Type B pancreatic cell (in vitro differentiated cells): ENCODE data around the gene VPS26B. TPM values are rescaled to one million over a fixed set of nuclear protein-coding genes. Genes with fewer than 3 reads are reported as not detected.
"Not testable (repeated sequence)": the region's sequence is repeated elsewhere in the genome, so short reads cannot be mapped to it uniquely, and the experiment has no call there.

Experiments
- DNase-seq: peaks from one replicate; pipeline ENCODE4 v3.0.0; 2021; ENCODE audit warnings: mixed read lengths; ENCODE audit not compliant: unreplicated experiment; ENCODE audit errors: extremely low spot score
- H3K27ac Mint-ChIP-seq: 2 replicates; pipeline ENCODE4 v1.8.0; 2021; ENCODE audit warnings: mild to moderate bottlenecking, mixed read lengths
- H3K27me3 Mint-ChIP-seq: 2 replicates; pipeline ENCODE4 v1.8.0; 2021; ENCODE audit warnings: mixed read lengths
- H3K36me3 Mint-ChIP-seq: 2 replicates; pipeline ENCODE4 v1.8.0; 2021; ENCODE audit warnings: mixed read lengths
- H3K4me1 Mint-ChIP-seq: one replicate; pipeline ENCODE4 v1.8.0; 2021; ENCODE audit warnings: mixed read lengths; ENCODE audit not compliant: unreplicated experiment
- H3K4me3 Mint-ChIP-seq: 2 replicates; pipeline ENCODE4 v1.8.0; 2021; ENCODE audit warnings: mild to moderate bottlenecking, mixed read lengths
- H3K9me3 Mint-ChIP-seq: 2 replicates; pipeline ENCODE4 v1.8.0; 2021; ENCODE audit warnings: mixed read lengths
- long read RNA-seq: library from polyadenylated mRNA; unstranded; transcript quantifications from one replicate; pipeline ENCODE4 v2.0.0, GENCODE V29; 2020
- total RNA-seq: library from RNA; stranded (reverse); gene quantifications from 2 replicates; pipeline ENCODE4 v1.2.1, GENCODE V29; 2021; ENCODE audit warnings: low replicate concordance
- TF ChIP-seq, protein P1 (sequence below): fragments of 200-600 bp; sonication (generic); conservative IDR thresholded peaks from 2 replicates; pipeline ENCODE4 v1.5.0; 2021; ENCODE audit warnings: antibody characterized with exemption, mild to moderate bottlenecking

VPS26B gene
- total RNA-seq: 32.5 and 43.6 TPM in 2 replicates
- long read RNA-seq, partial matches to known transcripts: 2 of 15 reads
- long read RNA-seq, other reads (novel, unspliced or antisense): 9 of 15 reads

DNA sequence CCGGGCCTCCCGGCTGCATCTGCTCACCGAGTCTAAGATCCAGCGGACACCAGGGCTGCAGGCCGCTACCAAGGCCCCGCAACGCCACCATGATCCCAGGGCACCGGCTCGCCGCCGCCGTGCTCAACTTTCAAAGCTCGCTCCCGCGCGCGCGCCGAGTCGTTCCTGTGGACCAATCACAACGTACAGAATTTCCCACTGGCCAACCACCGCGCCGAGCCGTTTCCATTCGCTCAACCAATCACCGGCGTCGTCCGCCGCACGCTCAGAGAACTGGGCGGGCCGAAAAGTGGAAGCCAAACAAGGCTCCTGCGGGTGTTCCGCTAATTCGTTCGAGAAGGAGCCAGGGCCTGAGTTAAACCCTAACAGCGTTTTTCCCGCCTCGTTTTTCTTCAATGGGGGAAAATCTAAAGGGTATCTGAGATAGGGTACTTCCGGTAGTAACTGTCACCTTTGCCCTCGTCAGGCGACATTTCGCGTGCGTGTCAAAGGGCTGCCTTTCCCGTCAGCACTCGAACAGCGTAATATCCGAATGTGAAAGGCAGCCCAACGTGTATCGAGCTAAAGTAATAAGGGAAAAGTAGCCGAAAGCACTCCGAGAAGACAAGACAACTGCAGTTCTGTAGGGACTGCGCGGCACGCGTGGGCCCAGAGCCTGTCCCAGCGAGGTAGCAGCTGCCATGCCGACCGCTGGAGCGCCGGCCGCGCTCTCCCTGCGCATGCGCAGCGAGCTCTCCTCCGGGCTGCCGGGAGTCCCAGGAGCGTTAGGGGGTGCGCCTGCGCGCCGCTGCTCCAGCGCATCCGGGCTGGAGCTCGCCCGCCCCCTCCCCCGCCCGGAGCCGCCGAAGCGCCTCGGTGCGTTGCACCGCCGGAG is at the start of gene VPS26B, which contains the start of gene NCAPD3:
TSS of gene VPS26B (plus strand) at position 836 of the 874 bp plus-strand sequence. CDS start 452 bp downstream, outside the sequence.
TSS of gene NCAPD3 (minus strand) at position 132 of the 874 bp plus-strand sequence. CDS start at position 91, 41 bp downstream.
- Mint-ChIP-seq H3K9me3 (no peaks in the 10 kb centered on the region), H3K4me3 (peak within 1 kb of the TSS; percentile 97), H3K27ac (peak within 1 kb of the TSS; percentile 95), H3K27me3 (no peaks in the 10 kb centered on the region), H3K4me1 (peaks cover 28% of the 10 kb centered on the region), H3K36me3 (peaks cover 6% of the 10 kb centered on the region)
- TF ChIP-seq, protein P1, sequence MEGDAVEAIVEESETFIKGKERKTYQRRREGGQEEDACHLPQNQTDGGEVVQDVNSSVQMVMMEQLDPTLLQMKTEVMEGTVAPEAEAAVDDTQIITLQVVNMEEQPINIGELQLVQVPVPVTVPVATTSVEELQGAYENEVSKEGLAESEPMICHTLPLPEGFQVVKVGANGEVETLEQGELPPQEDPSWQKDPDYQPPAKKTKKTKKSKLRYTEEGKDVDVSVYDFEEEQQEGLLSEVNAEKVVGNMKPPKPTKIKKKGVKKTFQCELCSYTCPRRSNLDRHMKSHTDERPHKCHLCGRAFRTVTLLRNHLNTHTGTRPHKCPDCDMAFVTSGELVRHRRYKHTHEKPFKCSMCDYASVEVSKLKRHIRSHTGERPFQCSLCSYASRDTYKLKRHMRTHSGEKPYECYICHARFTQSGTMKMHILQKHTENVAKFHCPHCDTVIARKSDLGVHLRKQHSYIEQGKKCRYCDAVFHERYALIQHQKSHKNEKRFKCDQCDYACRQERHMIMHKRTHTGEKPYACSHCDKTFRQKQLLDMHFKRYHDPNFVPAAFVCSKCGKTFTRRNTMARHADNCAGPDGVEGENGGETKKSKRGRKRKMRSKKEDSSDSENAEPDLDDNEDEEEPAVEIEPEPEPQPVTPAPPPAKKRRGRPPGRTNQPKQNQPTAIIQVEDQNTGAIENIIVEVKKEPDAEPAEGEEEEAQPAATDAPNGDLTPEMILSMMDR: no peak
- DNase-seq: peak; percentile 97

- DNase-seq: no peak
- Mint-ChIP-seq H3K9me3 (no peaks in the 10 kb centered on the region), H3K4me1 (no peaks in the 10 kb centered on the region), H3K4me3 (no peak overlapping the region), H3K27me3 (no peaks in the 10 kb centered on the region), H3K27ac (no peak overlapping the region), H3K36me3 (peaks cover 37% of the 10 kb centered on the region)
- TF ChIP-seq, protein P1: no peak
These were observed 48.2 kb upstream of the VPS26B start for GRCh38 chr11:134176284-134176683.

DNA sequence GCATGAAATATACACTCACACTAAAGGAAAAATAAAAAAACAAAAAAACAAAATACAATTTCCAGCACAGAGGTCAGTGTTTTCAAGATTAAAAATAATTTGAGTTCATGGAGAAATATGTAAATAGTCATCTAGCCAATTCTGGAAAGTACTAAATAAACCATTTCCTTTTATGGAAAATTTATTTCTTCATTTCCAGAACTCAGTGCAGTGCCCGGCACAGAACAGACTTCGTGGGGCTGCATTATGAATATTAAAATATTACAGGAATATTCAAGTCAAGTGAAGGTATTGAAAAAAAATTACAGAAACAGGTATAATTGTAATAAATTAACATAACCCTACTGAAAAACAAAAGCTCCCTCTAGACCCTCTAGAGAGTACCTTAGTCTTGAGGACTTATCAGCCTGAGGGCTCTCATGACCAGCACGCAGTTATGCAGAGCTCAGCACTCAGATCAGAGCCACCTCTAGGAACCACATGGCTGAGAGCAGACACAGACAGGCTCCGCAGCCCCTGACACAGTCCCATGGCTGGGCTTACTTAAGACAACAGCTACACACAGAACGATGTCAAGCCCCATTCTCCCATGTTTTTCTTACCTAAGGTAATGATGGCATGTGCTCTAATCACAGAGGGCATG is 46.3 kb upstream of the VPS26B start:
- Mint-ChIP-seq H3K27me3 (no peaks in the 10 kb centered on the region), H3K27ac (no peak overlapping the region), H3K36me3 (peaks cover 27% of the 10 kb centered on the region), H3K9me3 (no peaks in the 10 kb centered on the region), H3K4me3 (no peak overlapping the region), H3K4me1 (no peaks in the 10 kb centered on the region)
- no peak for DNase-seq
- TF ChIP-seq, protein P1: no peak

DNA sequence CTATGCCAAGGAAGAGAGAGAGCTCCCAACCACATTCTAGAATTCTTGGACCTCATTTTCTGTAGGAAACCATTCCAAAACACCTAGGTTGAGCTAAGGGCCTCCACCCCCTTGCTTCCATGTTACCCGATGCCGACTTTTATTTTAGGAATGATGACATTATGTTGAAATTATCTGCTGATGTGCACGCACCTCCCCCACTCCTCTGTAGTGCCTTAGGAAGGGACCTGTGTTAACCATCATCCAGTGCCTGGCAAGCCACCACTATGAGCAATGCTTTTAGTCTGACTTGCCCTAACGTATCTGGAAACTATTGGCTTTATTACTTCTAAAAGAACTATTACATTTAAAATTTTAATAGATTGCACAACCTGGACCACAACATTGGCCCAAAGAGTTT is 42.8 kb upstream of the VPS26B start:
- Mint-ChIP-seq H3K27ac (no peak overlapping the region), H3K27me3 (no peaks in the 10 kb centered on the region), H3K9me3 (no peaks in the 10 kb centered on the region), H3K36me3 (peaks cover 18% of the 10 kb centered on the region), H3K4me1 (no peaks in the 10 kb centered on the region), H3K4me3 (no peak overlapping the region)
- TF ChIP-seq, protein P1: no peak
- DNase-seq: no peak

GRCh38 chr11:134188092-134188491 is 36.4 kb upstream of the VPS26B start:
- DNase-seq, H3K4me3 Mint-ChIP-seq, H3K27ac Mint-ChIP-seq, H3K4me1 Mint-ChIP-seq, H3K9me3 Mint-ChIP-seq, H3K27me3 Mint-ChIP-seq: not testable (repeated sequence)
- H3K36me3 Mint-ChIP-seq: peaks cover 46% of the 10 kb centered on the region

DNA sequence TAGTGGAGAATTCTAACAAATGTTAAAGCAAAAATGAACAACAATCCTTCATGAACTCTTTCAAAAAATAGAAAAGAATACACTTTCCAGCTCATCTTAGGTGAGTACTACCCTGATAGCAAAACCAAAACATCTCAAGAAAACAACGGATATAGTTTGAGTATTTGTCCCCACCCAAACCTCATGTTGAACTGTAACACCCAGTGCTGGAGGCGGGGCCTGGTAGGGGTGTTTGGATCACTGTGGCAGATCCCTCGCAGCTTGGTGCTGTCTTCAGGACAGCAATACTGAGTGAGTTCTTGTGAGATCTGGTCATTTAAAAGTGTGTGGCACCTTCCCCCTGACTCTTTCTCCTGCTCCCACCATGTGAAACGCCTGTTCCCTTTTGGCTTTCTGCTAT is 27.7 kb upstream of the VPS26B start:
- no peaks in the 10 kb centered on the region for H3K27me3 Mint-ChIP-seq
- TF ChIP-seq, protein P1: no peak
- H3K36me3 Mint-ChIP-seq: peaks cover 35% of the 10 kb centered on the region
- H3K4me1 Mint-ChIP-seq: no peaks in the 10 kb centered on the region
- no peak overlapping the region for H3K4me3 Mint-ChIP-seq
- H3K27ac Mint-ChIP-seq: no peak overlapping the region
- H3K9me3 Mint-ChIP-seq: no peaks in the 10 kb centered on the region
- DNase-seq: no peak
